Epithelial cell of proximal tubule (primary cell): ENCODE measurements around the gene PRDM1. TPM values are rescaled to one million over a fixed set of nuclear protein-coding genes. Genes with fewer than 3 reads are reported as not detected.
A peak's percentile ranks its signal among the peaks of the same experiment; 100 is the strongest.

Experiments used
- DNase-seq: peaks from one replicate; pipeline ENCODE4 v3.0.0-alpha.2; 2011; ENCODE audit warnings: low read depth
- H3K4me3 ChIP-seq: 2 replicates; pipeline ENCODE4 v1.5.1; 2011; ENCODE audit warnings: low read depth, mild to moderate bottlenecking, low read length
- CTCF ChIP-seq: conservative IDR thresholded peaks from 2 replicates; pipeline ENCODE4 v1.5.1; 2012; ENCODE audit warnings: low read depth, mild to moderate bottlenecking, low read length
- total RNA-seq: library from RNA; depleted of rRNA; stranded (reverse); fragments of >200 nt; gene quantifications from 2 replicates; pipeline ENCODE4 v1.2.3, GENCODE V29; 2015

The PRDM1 gene
- total RNA-seq, 1 donor from 2014 or later: 1.0 TPM

GRCh38 chr6:106079961-106080762 is 6.0 kb upstream of the PRDM1 start:
- TF ChIP-seq CTCF: no peak
- no peak for DNase-seq
- H3K4me3 ChIP-seq: no peak overlapping the region

- TF ChIP-seq CTCF: no peak
- DNase-seq: no peak
- no peak overlapping the region for H3K4me3 ChIP-seq
Observed at GRCh38 chr6:106080763-106081095, 5.4 kb upstream of the PRDM1 start.

- TF ChIP-seq CTCF: no peak
- H3K4me3 ChIP-seq: no peak overlapping the region
- DNase-seq: no peak
Observed at GRCh38 chr6:106081715-106082114, 4.4 kb upstream of the PRDM1 start.

DNA sequence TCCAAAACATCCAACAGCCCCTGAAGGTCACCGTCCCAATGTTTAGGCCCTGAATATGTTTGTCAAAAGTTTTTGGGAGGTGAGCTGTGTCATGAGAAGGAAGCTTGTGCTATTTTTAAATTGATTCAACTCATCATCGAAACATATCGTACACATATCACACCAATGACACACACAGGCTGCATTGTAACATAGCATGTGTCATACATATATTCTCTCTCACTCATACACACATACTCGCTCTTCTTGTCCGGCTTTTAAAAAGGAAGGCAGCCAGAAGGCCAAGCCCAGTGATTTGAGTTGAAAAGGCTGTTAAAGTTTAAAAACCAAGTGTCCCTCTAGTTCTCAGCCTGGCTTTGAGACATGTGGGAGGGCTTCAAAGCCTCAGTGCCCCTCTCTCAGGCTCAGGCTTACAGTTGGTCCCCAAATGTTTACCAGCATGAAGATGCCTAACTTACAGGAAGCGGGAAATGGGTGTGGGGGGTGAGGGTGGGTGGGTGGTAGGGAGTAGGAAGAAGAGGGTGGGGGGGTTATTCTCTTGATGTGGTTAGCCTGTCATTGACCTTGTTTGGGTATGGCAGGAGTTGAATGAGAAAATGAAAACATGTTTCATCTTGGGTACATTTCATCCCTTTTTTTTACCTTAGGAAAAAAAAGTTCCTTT is 3.3 kb upstream of the PRDM1 start:
- TF ChIP-seq CTCF: no peak
- no peak for DNase-seq
- H3K4me3 ChIP-seq: no peak overlapping the region

DNA sequence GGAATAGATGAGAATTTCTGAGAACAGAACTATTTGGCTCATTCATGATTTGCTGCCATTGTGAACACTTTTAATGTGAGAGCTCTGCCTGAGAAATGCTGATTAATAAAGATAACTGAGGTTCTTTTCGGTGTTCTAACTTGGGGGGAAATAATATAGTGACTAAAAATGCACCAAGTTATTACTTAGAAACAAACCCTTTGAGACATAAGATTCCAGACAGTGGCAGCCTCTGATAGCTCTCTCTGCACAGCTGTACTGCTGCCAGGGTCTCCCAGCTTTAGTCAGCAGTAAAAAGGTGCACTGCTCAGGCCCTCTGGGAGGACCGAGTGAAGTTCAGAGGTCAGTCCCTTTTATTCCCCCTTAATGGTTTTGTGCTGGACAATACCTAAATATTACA is 2.5 kb upstream of the PRDM1 start:
- TF ChIP-seq CTCF: no peak
- no peak for DNase-seq
- H3K4me3 ChIP-seq: no peak overlapping the region

GRCh38 chr6:106084106-106084988 is 1.8 kb upstream of the PRDM1 start:
- peak; percentile 92 for DNase-seq
- TF ChIP-seq CTCF: peak; percentile 97
- no peak overlapping the region for H3K4me3 ChIP-seq
